Uterus (tissue), 2 donors: Measurements from ENCODE around the gene RASAL1.

ENCODE experiments used
- POLR2A ChIP-seq, 2 donors: fragments of 450-650 bp; IDR thresholded peaks; one replicate each; pipeline ENCODE4 v1.6.1; 2016; ENCODE audit warnings: antibody characterized with exemption in 2 of 2, mild to moderate bottlenecking in 1 of 2, moderate library complexity in 1 of 2
- TF ChIP-seq, protein P1 (sequence below), 4 experiments: fragments of 200-600 bp in 2 of 4; fragments of 450-650 bp in 2 of 4; sonication (generic) in 2 of 4; IDR thresholded peaks; one replicate each; pipeline ENCODE4 v1.5.1; 2016 to 2019; ENCODE audit warnings: antibody characterized with exemption in 4 of 4, mild to moderate bottlenecking in 2 of 4, moderate library complexity in 1 of 4

DNA sequence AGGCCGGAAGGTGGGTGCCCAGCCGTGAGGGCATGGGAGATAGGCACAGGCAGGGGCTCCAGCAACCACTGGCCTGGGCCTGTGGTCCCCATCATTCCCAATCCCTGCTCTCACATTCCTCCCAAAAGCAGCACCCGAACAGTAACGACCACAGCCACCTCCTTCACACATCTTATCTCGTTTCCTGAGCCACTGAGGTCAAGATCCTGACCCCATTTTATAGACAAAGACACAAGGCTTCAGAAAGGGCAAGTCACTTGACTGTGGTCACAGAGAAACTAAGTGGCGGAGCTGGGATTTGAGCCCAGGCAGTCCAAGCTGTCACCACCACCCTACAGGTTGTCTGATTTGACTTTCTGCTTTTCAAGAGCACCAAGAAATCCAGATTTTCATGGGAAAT, 40.2 kb downstream of the RASAL1 start:
- TF ChIP-seq, protein P1, sequence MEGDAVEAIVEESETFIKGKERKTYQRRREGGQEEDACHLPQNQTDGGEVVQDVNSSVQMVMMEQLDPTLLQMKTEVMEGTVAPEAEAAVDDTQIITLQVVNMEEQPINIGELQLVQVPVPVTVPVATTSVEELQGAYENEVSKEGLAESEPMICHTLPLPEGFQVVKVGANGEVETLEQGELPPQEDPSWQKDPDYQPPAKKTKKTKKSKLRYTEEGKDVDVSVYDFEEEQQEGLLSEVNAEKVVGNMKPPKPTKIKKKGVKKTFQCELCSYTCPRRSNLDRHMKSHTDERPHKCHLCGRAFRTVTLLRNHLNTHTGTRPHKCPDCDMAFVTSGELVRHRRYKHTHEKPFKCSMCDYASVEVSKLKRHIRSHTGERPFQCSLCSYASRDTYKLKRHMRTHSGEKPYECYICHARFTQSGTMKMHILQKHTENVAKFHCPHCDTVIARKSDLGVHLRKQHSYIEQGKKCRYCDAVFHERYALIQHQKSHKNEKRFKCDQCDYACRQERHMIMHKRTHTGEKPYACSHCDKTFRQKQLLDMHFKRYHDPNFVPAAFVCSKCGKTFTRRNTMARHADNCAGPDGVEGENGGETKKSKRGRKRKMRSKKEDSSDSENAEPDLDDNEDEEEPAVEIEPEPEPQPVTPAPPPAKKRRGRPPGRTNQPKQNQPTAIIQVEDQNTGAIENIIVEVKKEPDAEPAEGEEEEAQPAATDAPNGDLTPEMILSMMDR (IDR thresholded peaks at IDR 0.05): no peak
- TF ChIP-seq POLR2A (IDR thresholded peaks at IDR 0.05): no peak
